Naive B cell (primary cell): Measurements from ENCODE around the gene AP2B1. TPM values are rescaled to one million over a fixed set of nuclear protein-coding genes. Genes with fewer than 3 reads are reported as not detected.
A peak's percentile ranks its signal among the peaks of the same experiment; 100 is the strongest.

ENCODE experiments used
- ATAC-seq, 2 donors: fragments of 150-1000 bp; cut with Tn5 transposase; 2 replicates each; pipeline ENCODE4 v1.10.0; 2021; ENCODE audit warnings: low read depth in 2 of 2, mild to moderate bottlenecking in 2 of 2, moderate library complexity in 2 of 2
- DNase-seq: peaks from one replicate; pipeline ENCODE4 v3.0.0; 2022
- H3K27ac Mint-ChIP-seq, 6 donors: one replicate each; pipeline ENCODE4 v1.8.0; 2020 to 2022; ENCODE audit warnings: mild to moderate bottlenecking in 6 of 6, mixed read lengths in 6 of 6, moderate library complexity in 5 of 6, inconsistent platforms in 2 of 6
- H3K27me3 Mint-ChIP-seq, 3 donors: one replicate each; pipeline ENCODE4 v1.8.0; 2021 to 2022; ENCODE audit warnings: mixed read lengths in 3 of 3, mild to moderate bottlenecking in 1 of 3
- H3K36me3 Mint-ChIP-seq, 2 donors: one replicate each; pipeline ENCODE4 v1.8.0; 2020 to 2022; ENCODE audit warnings: mixed read lengths in 2 of 2, inconsistent platforms in 1 of 2, mild to moderate bottlenecking in 1 of 2
- H3K4me1 Mint-ChIP-seq, 3 donors: one replicate each; pipeline ENCODE4 v1.8.0; 2020 to 2022; ENCODE audit warnings: mixed read lengths in 3 of 3, inconsistent platforms in 1 of 3, mild to moderate bottlenecking in 1 of 3, moderate library complexity in 1 of 3
- H3K4me3 Mint-ChIP-seq, 8 donors: one replicate each; pipeline ENCODE4 v1.8.0; 2020 to 2022; ENCODE audit warnings: mild to moderate bottlenecking in 8 of 8, mixed read lengths in 8 of 8, moderate library complexity in 8 of 8, inconsistent platforms in 2 of 8
- H3K9me3 Mint-ChIP-seq, 7 donors: one replicate each; pipeline ENCODE4 v1.8.0; 2020 to 2022; ENCODE audit warnings: mixed read lengths in 7 of 7, mild to moderate bottlenecking in 5 of 7, inconsistent platforms in 2 of 7, moderate library complexity in 1 of 7
- polyA plus RNA-seq, 6 donors: library from polyadenylated mRNA; unstranded; fragments of 300-500 nt; fragmentation: Illumina TruSeq; gene quantifications; one replicate each; pipeline ENCODE4 v1.2.3, GENCODE V29; 2021; ENCODE audit warnings: low read depth in 6 of 6

AP2B1 gene
- polyA plus RNA-seq, 6 donors from 2014 or later: 34.1 to 52.1 (median 40.8) TPM

- peaks cover 10 to 16% of the 10 kb centered on the region in 2 donors for H3K36me3 Mint-ChIP-seq
- H3K9me3 Mint-ChIP-seq: no peaks in the 10 kb centered on the region
- no peaks in the 10 kb centered on the region for H3K4me1 Mint-ChIP-seq
- no peaks in the 10 kb centered on the region for H3K27me3 Mint-ChIP-seq
- H3K4me3 Mint-ChIP-seq: no peak overlapping the region
- H3K27ac Mint-ChIP-seq: no peak overlapping the region
- DNase-seq: no peak
- no peak for ATAC-seq
Observed at GRCh38 chr17:35666070-35666469, 78.9 kb downstream of the AP2B1 start.

DNA sequence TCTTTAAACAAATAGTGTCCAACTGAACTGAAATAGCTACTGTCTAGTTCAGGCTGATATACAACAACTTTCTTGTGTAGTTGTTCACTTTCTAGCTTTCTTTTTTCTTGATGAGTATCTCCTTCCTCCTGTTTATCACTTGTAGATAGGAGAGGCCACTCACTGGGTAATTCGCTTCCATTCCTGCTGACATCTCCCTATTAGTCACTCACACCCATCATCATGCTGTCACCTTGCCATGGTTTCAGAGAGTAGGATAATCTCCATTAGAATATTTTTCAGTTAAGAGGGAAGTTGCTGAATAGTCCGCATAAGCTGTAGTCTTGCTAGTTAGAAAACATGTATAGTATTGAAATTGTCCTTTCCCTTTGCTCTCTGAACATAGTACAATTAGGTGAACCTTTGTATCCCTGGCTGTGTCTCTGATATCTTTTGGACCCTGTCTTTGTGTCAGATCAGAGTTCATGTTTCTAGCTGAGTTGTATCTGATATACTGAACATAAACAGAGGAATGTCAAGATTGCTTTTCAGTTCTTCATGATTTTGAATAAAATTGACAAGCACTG is 79.9 kb downstream of the AP2B1 start:
- no peaks in the 10 kb centered on the region for H3K27me3 Mint-ChIP-seq
- no peaks in the 10 kb centered on the region for H3K4me1 Mint-ChIP-seq
- DNase-seq: no peak
- no peaks in the 10 kb centered on the region for H3K9me3 Mint-ChIP-seq
- ATAC-seq: no peak
- no peak overlapping the region for H3K4me3 Mint-ChIP-seq
- peaks cover 14 to 22% of the 10 kb centered on the region in 2 donors for H3K36me3 Mint-ChIP-seq
- peak overlapping the region in 1 of 6 donors; percentile 12 for H3K27ac Mint-ChIP-seq

- Mint-ChIP-seq H3K27ac (no peak overlapping the region), H3K36me3 (peaks cover 12 to 15% of the 10 kb centered on the region in 2 donors), H3K4me1 (no peaks in the 10 kb centered on the region)
Observed at GRCh38 chr17:35668802-35669201, 81.7 kb downstream of the AP2B1 start.

DNA sequence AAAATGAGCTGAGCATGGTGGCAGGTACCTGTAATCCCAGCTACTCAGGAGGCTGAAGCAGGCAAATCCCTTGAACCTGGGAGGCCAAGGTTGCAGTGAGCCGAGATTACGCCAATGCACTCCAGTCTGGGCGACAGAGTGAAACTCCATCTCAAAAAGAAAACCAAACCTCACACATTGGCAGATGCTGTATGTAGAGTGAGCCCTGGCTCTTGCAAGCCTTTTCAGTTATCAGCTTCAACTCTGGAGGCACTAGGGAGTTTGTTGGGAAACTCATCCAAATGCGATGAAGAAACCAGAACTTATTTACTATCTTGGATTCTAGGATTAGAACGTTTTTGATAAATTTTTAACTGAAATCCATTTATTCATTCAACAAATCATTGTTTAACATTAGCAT is 87.4 kb downstream of the AP2B1 start:
- Mint-ChIP-seq H3K27me3 (no peaks in the 10 kb centered on the region), H3K27ac (no peak overlapping the region), H3K36me3 (peaks cover 9 to 15% of the 10 kb centered on the region in 2 donors), H3K4me1 (peaks cover 0 to 2% (median 0%) of the 10 kb centered on the region in 3 donors), H3K4me3 (no peak overlapping the region), H3K9me3 (no peaks in the 10 kb centered on the region)
- DNase-seq (no peak), ATAC-seq (no peak)

More at GRCh38 chr17:35668802-35669201, 81.7 kb downstream of the AP2B1 start:
- no peak for ATAC-seq
- no peaks in the 10 kb centered on the region for H3K27me3 Mint-ChIP-seq
- no peak for DNase-seq
- H3K9me3 Mint-ChIP-seq: no peaks in the 10 kb centered on the region
- no peak overlapping the region for H3K4me3 Mint-ChIP-seq

DNA sequence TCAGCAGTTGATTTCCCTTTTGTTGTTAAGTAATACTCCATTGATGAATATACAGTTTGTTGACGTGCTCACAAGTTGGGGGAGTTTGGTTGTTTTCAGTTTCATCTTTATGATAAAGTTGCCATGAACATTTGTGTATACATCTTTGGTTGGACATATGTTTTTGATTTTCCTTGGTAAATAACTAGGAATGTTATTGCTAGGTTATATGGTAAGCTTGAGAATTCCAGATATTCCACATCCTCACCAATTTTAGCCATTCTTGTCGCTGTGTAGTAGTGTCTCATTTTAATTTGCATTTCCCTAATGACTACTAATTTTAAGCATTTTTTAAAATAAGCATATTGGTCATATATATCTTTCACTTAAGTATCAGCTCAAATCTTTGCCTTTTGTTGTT is 89.3 kb downstream of the AP2B1 start:
- Mint-ChIP-seq H3K4me1 (peaks cover 0 to 2% (median 0%) of the 10 kb centered on the region in 3 donors), H3K36me3 (peaks cover 9 to 13% of the 10 kb centered on the region in 2 donors)

DNA sequence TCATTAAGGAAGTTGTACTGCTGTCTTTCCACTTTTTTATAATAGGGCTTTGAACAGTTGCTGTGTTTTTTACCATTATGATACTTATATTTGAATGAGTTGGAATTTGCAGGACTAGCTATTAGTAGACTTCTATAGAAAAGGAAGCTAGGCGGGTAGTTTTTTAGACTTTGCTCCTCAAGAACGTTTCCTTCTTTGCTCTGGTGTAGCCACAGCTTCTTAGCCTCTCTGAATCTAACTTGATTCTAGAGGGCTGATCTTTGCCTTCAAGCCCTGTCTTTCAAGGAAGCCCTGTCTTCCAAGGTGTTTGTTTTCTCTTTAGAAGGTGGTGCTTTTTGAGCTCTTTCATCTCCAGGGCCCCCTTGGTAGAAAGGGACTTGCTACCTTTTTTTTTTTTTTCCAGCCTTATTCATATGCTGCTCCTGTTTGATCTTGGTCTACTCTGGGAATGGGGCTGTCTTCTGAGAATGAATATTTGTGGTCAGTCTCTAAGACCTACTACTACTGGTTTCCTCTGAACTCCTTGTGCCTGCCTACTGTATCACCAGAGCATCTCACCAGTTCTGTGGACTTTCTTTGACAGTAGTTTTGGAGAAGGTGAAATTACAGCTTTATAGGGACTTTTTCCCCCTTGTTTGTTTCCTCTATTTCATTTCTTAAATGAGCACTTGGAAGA is 92.0 kb downstream of the AP2B1 start:
- peaks cover 14 to 18% of the 10 kb centered on the region in 2 donors for H3K36me3 Mint-ChIP-seq
- peak overlapping the region in 3 of 6 donors; percentile 5 to 73 (median 63) for H3K27ac Mint-ChIP-seq
- H3K4me1 Mint-ChIP-seq: peaks cover 0 to 2% (median 0%) of the 10 kb centered on the region in 3 donors
- ATAC-seq (no peak), DNase-seq (no peak)
- H3K9me3 Mint-ChIP-seq: no peaks in the 10 kb centered on the region
- H3K4me3 Mint-ChIP-seq: no peak overlapping the region
- H3K27me3 Mint-ChIP-seq: no peaks in the 10 kb centered on the region

More for the DNA sequence above, 89.3 kb downstream of the AP2B1 start:
- Mint-ChIP-seq H3K9me3 (no peaks in the 10 kb centered on the region), H3K4me3 (no peak overlapping the region), H3K27me3 (no peaks in the 10 kb centered on the region), H3K27ac (no peak overlapping the region)
- DNase-seq (no peak), ATAC-seq (no peak)

DNA sequence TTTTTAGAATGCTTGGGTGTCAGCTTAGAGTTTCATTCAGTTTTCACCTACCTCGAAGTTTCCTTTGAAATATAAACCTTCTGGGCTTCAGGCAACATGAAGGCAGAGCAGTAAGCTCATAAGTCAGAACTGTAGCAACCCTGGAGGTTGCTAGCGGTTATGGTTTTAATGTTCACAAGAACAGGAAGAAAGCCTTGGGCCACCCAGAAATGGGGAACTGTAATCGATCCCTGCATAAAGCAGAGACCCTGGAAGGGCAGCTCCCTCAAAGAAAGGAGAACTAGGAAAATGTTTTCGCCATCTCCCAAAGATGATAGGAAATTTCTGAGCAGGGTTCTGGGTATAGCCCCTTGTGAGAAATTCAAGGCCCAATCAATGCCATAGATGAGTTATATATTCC is 96.5 kb downstream of the AP2B1 start:
- H3K4me1 Mint-ChIP-seq: peaks cover 0 to 5% (median 2%) of the 10 kb centered on the region in 3 donors
- H3K4me3 Mint-ChIP-seq: no peak overlapping the region
- H3K27ac Mint-ChIP-seq: no peak overlapping the region
- DNase-seq: no peak
- no peak for ATAC-seq
- H3K9me3 Mint-ChIP-seq: no peaks in the 10 kb centered on the region
- peaks cover 20 to 23% of the 10 kb centered on the region in 2 donors for H3K36me3 Mint-ChIP-seq
- no peaks in the 10 kb centered on the region for H3K27me3 Mint-ChIP-seq

- Mint-ChIP-seq H3K36me3 (peaks cover 22 to 23% of the 10 kb centered on the region in 2 donors), H3K27me3 (no peaks in the 10 kb centered on the region), H3K27ac (no peak overlapping the region), H3K9me3 (no peaks in the 10 kb centered on the region), H3K4me3 (no peak overlapping the region), H3K4me1 (peaks cover 0 to 5% (median 0%) of the 10 kb centered on the region in 3 donors)
- no peak for DNase-seq
- no peak for ATAC-seq
Observed at GRCh38 chr17:35684055-35684802, 97.1 kb downstream of the AP2B1 start.

DNA sequence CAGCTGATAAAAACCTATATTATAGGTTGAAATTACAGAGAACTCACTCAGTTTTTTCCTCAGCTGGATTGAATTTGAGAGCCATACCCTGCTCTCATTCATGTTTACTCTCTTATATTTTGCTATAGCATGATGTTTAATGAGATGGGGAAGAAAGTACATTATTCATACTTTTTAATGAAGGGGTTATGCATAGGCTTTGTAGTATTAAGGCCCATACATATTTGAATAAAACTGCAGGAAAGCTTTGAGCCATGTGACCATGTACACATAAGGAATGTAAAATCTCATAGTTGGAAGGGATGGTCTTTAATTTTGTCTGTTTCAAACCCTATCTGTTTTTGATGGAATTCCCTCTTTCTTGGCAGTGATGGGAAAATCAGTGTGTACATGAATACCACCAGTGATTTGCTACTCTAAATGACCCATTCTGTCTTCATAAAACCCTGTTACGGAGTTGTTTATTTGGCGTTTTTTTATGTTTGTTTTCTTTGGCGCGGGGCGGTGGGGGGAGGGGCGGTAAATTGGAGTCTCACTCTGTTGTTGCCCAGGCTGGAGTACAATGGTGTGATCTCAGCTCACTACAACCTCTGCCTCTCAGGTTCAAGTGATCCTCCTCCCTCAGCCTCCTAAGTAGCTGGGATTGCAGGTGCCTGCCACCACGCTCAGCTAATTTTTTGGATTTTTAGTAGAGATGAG is 105.5 kb downstream of the AP2B1 start:
- ATAC-seq (no peak), DNase-seq (no peak)
- Mint-ChIP-seq H3K36me3 (peaks cover 38 to 40% of the 10 kb centered on the region in 2 donors), H3K27me3 (no peaks in the 10 kb centered on the region), H3K4me1 (peaks cover 0 to 5% (median 0%) of the 10 kb centered on the region in 3 donors), H3K4me3 (no peak overlapping the region), H3K27ac (no peak overlapping the region), H3K9me3 (peaks cover 0 to 3% (median 0%) of the 10 kb centered on the region in 7 donors)

DNA sequence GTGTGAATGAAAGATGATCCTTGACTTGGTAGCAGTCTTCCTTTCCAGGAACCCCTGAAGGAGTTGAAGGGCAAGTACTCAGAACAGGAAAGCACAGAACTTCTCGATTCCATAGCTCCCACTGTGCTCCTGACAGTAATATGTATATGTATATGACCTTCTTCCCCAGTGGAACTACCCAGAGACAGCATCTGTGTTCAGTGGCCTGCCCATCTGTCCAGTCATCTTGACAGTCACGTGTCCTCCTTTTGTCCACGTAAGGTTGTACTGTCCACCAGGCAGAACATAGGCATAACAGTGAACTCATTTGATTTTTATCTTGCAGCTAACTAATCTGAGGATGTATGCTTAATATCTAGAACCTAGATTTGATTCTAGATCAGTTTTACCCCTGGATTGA is 106.5 kb downstream of the AP2B1 start:
- Mint-ChIP-seq H3K4me1 (no peaks in the 10 kb centered on the region), H3K9me3 (peaks cover 0 to 3% (median 0%) of the 10 kb centered on the region in 7 donors), H3K27me3 (no peaks in the 10 kb centered on the region), H3K27ac (peak overlapping the region in 1 of 6 donors; percentile 63), H3K4me3 (no peak overlapping the region), H3K36me3 (peaks cover 28 to 30% of the 10 kb centered on the region in 2 donors)
- DNase-seq (no peak), ATAC-seq (no peak)

DNA sequence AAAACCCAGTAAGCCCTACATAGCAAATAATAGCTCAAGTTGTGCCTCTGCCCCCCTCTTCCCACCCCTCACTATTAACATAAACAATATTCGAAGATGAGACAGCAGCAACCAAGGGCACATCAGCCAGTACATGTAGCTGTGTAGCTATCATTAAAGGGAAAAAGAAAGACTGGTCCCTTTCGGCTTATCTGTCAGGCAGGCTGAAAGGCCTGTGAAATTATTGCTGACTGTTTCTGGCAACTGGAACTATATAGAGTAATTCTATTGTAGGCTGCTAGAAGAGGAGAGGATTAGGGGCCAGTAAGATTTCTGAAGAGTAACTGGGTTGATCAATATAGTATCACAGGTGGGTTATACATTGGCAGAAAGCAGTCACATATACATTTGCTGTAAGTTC is 107.8 kb downstream of the AP2B1 start:
- H3K27ac Mint-ChIP-seq: no peak overlapping the region
- no peak for ATAC-seq
- H3K4me3 Mint-ChIP-seq: no peak overlapping the region
- H3K4me1 Mint-ChIP-seq: no peaks in the 10 kb centered on the region
- H3K27me3 Mint-ChIP-seq: no peaks in the 10 kb centered on the region
- no peak for DNase-seq
- peaks cover 0 to 2% (median 0%) of the 10 kb centered on the region in 7 donors for H3K9me3 Mint-ChIP-seq
- H3K36me3 Mint-ChIP-seq: peaks cover 20 to 25% of the 10 kb centered on the region in 2 donors

- Mint-ChIP-seq H3K36me3 (peaks cover 15 to 21% of the 10 kb centered on the region in 2 donors), H3K27ac (no peak overlapping the region), H3K4me3 (no peak overlapping the region), H3K27me3 (no peaks in the 10 kb centered on the region), H3K9me3 (no peaks in the 10 kb centered on the region), H3K4me1 (no peaks in the 10 kb centered on the region)
- DNase-seq: no peak
- no peak for ATAC-seq
Observed at GRCh38 chr17:35695613-35696012, 108.5 kb downstream of the AP2B1 start.

GRCh38 chr17:35698800-35699199 is 111.7 kb downstream of the AP2B1 start:
- no peaks in the 10 kb centered on the region for H3K27me3 Mint-ChIP-seq
- peaks cover 0 to 9% (median 5%) of the 10 kb centered on the region in 7 donors for H3K9me3 Mint-ChIP-seq
- DNase-seq (no peak), ATAC-seq (no peak)
- peaks cover 28 to 29% of the 10 kb centered on the region in 2 donors for H3K36me3 Mint-ChIP-seq
- H3K27ac Mint-ChIP-seq: no peak overlapping the region
- no peaks in the 10 kb centered on the region for H3K4me1 Mint-ChIP-seq
- no peak overlapping the region for H3K4me3 Mint-ChIP-seq
